Measurements from ENCODE around the gene RAP2C. TPM values are rescaled to one million over a fixed set of nuclear protein-coding genes. Genes with fewer than 3 reads are reported as not detected.

The RAP2C gene
- total RNA-seq, 1 experiment from 2014 or later = 27.8 TPM

DNA sequence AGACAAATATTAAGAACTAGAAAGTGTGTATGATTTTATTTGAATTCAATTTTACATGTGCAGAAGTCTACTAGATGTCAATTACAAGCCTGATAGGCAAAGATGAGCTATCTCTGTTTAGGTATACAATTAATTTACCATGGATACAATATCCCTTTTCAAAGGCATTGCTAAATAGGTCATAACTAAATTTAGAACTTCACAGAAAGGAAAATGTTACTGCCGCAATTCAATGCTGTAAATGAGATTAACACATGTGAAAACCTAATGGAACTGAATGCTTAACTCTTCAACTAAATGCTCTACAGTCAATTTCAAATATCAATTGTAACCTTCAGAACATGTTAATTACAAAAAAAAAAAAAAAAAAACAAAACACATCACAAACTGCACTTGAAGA is 14.6 kb downstream of the RAP2C start:
- Histone ChIP-seq H3F3A (ENCODE audit: insufficient read depth, low read depth) (no peaks in the 10 kb centered on the region; the same call in 1 of the 2 replicates), H3K36me3 (ENCODE audit: low read depth) (peaks cover 23% of the 10 kb centered on the region), H3K9me2 (ENCODE audit: insufficient read depth) (no peaks in the 10 kb centered on the region), H3K27ac (no peak overlapping the region), H2AFZ (no peak overlapping the region), H3K9me3 (ENCODE audit: insufficient read depth, low read depth) (no peaks in the 10 kb centered on the region), H3K4me3 (no peak overlapping the region), H3K27me3 (ENCODE audit: insufficient read depth, low read depth) (no peaks in the 10 kb centered on the region), H3K79me2 (ENCODE audit: low read depth) (peaks cover 10% of the 10 kb centered on the region; the same call in 1 of the 2 replicates), H3K4me1 (replicated peaks; ENCODE audit: insufficient read depth) (peaks cover 2% of the 10 kb centered on the region), H4K20me1 (ENCODE audit: insufficient read depth) (peaks cover 17% of the 10 kb centered on the region), H3K4me2 (no peak overlapping the region)
- no TSS peak for BruUV-seq (replicated peaks)
- CTCF ChIA-PET = no interaction called here
- no peak for TF ChIP-seq EZH2 (IDR thresholded peaks at IDR 0.05; ENCODE audit: low read depth)
- TF ChIP-seq, protein P1, sequence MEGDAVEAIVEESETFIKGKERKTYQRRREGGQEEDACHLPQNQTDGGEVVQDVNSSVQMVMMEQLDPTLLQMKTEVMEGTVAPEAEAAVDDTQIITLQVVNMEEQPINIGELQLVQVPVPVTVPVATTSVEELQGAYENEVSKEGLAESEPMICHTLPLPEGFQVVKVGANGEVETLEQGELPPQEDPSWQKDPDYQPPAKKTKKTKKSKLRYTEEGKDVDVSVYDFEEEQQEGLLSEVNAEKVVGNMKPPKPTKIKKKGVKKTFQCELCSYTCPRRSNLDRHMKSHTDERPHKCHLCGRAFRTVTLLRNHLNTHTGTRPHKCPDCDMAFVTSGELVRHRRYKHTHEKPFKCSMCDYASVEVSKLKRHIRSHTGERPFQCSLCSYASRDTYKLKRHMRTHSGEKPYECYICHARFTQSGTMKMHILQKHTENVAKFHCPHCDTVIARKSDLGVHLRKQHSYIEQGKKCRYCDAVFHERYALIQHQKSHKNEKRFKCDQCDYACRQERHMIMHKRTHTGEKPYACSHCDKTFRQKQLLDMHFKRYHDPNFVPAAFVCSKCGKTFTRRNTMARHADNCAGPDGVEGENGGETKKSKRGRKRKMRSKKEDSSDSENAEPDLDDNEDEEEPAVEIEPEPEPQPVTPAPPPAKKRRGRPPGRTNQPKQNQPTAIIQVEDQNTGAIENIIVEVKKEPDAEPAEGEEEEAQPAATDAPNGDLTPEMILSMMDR (conservative IDR thresholded peaks at IDR 0.05) = no peak
- intact Hi-C loops (cut with micrococcal nuclease; ENCODE audit: unreplicated experiment) = no loop called here
- no peak for DNase-seq
- POLR2A ChIA-PET (ENCODE audit: unreplicated experiment) = no interaction called here

DNA sequence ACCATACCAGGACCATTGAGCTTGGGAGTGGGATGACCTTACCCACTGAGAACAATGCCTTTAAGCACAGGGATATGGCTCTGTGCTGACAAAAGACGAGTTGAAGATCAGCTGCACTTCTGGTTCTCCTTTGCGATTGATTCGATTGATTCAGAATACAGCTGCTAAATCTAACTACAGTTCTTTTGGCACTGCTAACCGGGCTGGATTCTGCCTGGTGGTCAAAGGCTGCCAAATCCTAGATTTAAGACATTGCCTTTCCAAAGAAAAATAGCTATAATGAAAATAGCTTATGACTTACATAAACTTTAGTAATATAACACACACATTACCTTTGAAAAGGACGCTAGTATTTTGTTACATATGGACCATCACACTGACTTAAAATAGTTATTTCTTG is 18.3 kb downstream of the RAP2C start:
- BruUV-seq (replicated peaks) = no TSS peak
- no peaks in the 10 kb centered on the region for H3K9me2 ChIP-seq (ENCODE audit: insufficient read depth)
- no peak for DNase-seq
- H3K4me1 ChIP-seq (replicated peaks; ENCODE audit: insufficient read depth) = no peaks in the 10 kb centered on the region
- H3K79me2 ChIP-seq (ENCODE audit: low read depth) = no peaks in the 10 kb centered on the region
- ChIA-PET CTCF (interaction anchor here (0.9 kb wide), 1 partner anchor 81 kb away, joined by 3 read pairs; no protein-coding TSS in a partner anchor), POLR2A (ENCODE audit: unreplicated experiment) (interaction anchor here (0.7 kb wide), 1 partner anchor 83 kb away, joined by 3 read pairs; no protein-coding TSS in a partner anchor)
- no peaks in the 10 kb centered on the region; the same call in 1 of the 2 replicates for H3F3A ChIP-seq (ENCODE audit: insufficient read depth, low read depth)
- H4K20me1 ChIP-seq (ENCODE audit: insufficient read depth) = peaks cover 9% of the 10 kb centered on the region; the same call in 1 of the 2 replicates
- H3K27me3 ChIP-seq (ENCODE audit: insufficient read depth, low read depth) = no peaks in the 10 kb centered on the region
- H3K4me2 ChIP-seq = no peak overlapping the region
- intact Hi-C loops (cut with micrococcal nuclease; ENCODE audit: unreplicated experiment) = no loop called here
- H2AFZ ChIP-seq = no peak overlapping the region
- H3K4me3 ChIP-seq = no peak overlapping the region
- H3K9me3 ChIP-seq (ENCODE audit: insufficient read depth, low read depth) = no peaks in the 10 kb centered on the region
- H3K27ac ChIP-seq = no peak overlapping the region
- H3K36me3 ChIP-seq (ENCODE audit: low read depth) = peaks cover 18% of the 10 kb centered on the region
- TF ChIP-seq, protein P1 (conservative IDR thresholded peaks at IDR 0.05) = no peak
- TF ChIP-seq EZH2 (IDR thresholded peaks at IDR 0.05; ENCODE audit: low read depth) = no peak

DNA sequence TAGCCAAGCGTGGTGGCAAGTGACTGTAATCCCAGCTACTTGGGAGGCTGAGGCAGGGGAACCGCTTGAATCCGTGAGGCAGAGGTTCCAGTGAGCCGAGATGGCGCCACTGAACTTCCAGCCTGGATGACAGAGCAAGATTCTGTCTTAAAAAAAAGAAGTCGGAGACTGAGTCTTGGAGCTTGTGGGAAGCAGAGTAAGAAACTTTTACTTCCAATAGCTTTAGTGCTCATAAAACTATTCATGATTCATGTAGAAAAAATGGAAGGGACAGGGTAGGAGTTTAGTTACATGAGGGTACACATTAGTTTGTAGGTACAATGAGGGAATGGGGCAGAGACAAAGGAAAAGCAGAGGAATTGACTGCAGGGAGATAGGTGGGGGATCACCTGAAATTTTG is 19.3 kb downstream of the RAP2C start:
- Histone ChIP-seq H3K9me2 (ENCODE audit: insufficient read depth) (no peaks in the 10 kb centered on the region), H3K27ac (no peak overlapping the region), H4K20me1 (ENCODE audit: insufficient read depth) (peaks cover 9% of the 10 kb centered on the region; the same call in 1 of the 2 replicates), H3K9me3 (ENCODE audit: insufficient read depth, low read depth) (no peaks in the 10 kb centered on the region), H3F3A (ENCODE audit: insufficient read depth, low read depth) (no peaks in the 10 kb centered on the region; the same call in 1 of the 2 replicates), H3K4me1 (replicated peaks; ENCODE audit: insufficient read depth) (no peaks in the 10 kb centered on the region), H2AFZ (no peak overlapping the region), H3K79me2 (ENCODE audit: low read depth) (no peaks in the 10 kb centered on the region), H3K27me3 (ENCODE audit: insufficient read depth, low read depth) (no peaks in the 10 kb centered on the region), H3K4me2 (no peak overlapping the region), H3K4me3 (no peak overlapping the region), H3K36me3 (ENCODE audit: low read depth) (peaks cover 14% of the 10 kb centered on the region)
- TF ChIP-seq EZH2 (IDR thresholded peaks at IDR 0.05; ENCODE audit: low read depth) = no peak
- TF ChIP-seq, protein P1 (conservative IDR thresholded peaks at IDR 0.05) = no peak
- POLR2A ChIA-PET (ENCODE audit: unreplicated experiment) = no interaction called here
- CTCF ChIA-PET = no interaction called here
- no peak for DNase-seq
- BruUV-seq (replicated peaks) = no TSS peak
- intact Hi-C loops (cut with micrococcal nuclease; ENCODE audit: unreplicated experiment) = no loop called here
